GM12892 (cell line): ENCODE data around the gene CHAD.

Experiments used
- POLR2AphosphoS5 ChIP-seq: IDR thresholded peaks from 2 replicates; pipeline ENCODE4 v1.6.1; 2011; ENCODE audit warnings: low read depth, low read length, control low read depth
- TAF1 ChIP-seq: IDR thresholded peaks from 2 replicates; pipeline ENCODE4 v1.6.1; 2011; ENCODE audit warnings: low read depth, mild to moderate bottlenecking, control low read depth, low read length, borderline replicate concordance

GRCh38 chr17:50484386-50485155 is 15.9 kb upstream of the CHAD start:
- TF ChIP-seq POLR2AphosphoS5: no peak
- no peak for TF ChIP-seq TAF1
